HG03521 (cell line): ENCODE measurements around the gene ATP8A1.
"Not testable (repeated sequence)": the region's sequence is repeated elsewhere in the genome, so short reads cannot be mapped to it uniquely, and the experiment has no call there.

Experiments
- ATAC-seq: cut with Tn5 transposase; IDR thresholded peaks from one replicate; pipeline ENCODE4 v1.9.1; 2021; ENCODE audit warnings: mild to moderate bottlenecking, moderate library complexity; ENCODE audit not compliant: unreplicated experiment

Gene ATP8A1

GRCh38 chr4:42656944-42657792 is at the start of gene ATP8A1:
Gene ATP8A1 (minus strand): TSS chr4:42657105. CDS start chr4:42656873, 232 bp downstream.
- peak; percentile 74 for ATAC-seq

- no peak for ATAC-seq
These were observed 49.2 kb upstream of the ATP8A1 start for GRCh38 chr4:42706086-42706485.

- no peak for ATAC-seq
These were observed 46.9 kb upstream of the ATP8A1 start for GRCh38 chr4:42703813-42704212.

GRCh38 chr4:42702895-42703294 is 46.0 kb upstream of the ATP8A1 start:
- ATAC-seq, result no peak

DNA sequence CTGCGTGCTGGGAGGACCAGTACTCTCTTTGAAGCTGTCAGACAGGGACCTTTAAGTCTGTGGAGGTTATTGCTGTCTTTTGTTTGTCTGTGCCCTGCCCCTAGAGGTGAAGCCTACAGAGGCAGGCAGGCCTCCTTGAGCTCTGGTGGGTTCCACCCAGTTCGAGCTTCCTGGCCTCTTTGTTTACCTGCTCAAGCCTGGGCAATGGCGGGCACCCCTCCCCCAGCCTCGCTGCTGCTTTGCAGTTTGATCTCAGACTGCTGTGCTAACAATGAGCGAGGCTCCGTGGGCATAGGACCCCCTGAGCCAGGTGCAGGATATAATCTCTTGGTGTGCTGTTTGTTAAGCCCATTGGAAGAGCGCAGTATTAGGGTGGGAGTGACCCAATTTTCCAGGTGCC is 44.9 kb upstream of the ATP8A1 start:
- not testable (repeated sequence) for ATAC-seq

DNA sequence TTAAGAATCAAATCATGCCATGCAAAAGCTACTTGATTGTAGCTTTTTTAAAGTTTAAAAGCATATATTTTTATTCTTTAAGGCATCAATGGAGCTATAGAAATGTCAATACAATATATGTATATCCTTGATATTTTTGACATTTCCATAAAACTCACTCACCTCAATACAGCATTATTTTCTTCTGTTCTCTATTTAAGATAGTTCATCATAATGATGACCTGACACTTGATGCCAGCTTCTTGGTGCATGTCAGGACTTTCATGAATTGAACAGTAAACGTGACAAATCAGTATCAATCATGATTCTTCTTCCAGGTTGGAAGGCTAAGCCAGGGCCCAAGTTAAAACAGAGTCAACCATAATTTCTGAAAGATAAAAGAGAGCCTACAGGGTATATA is 33.6 kb upstream of the ATP8A1 start:
- no peak for ATAC-seq

DNA sequence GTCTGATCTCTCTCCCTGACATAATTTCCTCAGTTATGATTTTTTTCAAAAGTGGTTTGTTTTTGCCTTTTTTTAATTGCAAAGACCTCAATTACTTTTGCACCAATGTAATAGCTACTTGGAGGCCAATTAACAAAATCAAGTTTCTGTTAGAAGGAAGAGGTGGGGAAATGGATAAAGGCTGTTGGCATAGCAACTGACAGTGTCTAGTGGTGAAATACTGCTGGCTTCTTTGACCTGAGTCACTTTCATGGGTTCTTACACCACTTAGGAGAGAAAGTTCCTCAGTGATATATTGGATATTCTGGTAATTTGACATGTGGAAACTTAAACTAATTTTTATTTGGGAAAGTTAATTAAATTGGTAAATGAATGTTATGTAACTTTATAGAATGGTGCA is 26.5 kb upstream of the ATP8A1 start:
- no peak for ATAC-seq

DNA sequence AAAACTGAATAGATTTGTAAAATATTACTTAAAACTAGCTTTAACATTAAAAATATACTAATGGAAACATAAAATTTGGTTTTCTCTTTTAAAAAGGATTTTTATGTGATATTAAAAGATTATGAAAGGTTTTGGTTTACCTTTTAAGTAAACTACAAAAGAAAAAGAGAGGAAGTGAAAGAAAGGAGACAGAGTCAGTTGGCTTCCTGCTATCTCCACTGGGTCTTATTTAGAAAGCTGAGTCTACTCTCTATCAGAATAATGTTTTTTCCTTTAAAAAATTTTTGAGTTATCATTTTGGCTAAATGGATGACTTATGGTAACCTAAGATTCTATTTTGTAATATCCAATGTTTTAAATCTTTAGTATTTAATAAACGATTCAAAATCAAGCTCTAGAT is 21.6 kb upstream of the ATP8A1 start:
- no peak for ATAC-seq

DNA sequence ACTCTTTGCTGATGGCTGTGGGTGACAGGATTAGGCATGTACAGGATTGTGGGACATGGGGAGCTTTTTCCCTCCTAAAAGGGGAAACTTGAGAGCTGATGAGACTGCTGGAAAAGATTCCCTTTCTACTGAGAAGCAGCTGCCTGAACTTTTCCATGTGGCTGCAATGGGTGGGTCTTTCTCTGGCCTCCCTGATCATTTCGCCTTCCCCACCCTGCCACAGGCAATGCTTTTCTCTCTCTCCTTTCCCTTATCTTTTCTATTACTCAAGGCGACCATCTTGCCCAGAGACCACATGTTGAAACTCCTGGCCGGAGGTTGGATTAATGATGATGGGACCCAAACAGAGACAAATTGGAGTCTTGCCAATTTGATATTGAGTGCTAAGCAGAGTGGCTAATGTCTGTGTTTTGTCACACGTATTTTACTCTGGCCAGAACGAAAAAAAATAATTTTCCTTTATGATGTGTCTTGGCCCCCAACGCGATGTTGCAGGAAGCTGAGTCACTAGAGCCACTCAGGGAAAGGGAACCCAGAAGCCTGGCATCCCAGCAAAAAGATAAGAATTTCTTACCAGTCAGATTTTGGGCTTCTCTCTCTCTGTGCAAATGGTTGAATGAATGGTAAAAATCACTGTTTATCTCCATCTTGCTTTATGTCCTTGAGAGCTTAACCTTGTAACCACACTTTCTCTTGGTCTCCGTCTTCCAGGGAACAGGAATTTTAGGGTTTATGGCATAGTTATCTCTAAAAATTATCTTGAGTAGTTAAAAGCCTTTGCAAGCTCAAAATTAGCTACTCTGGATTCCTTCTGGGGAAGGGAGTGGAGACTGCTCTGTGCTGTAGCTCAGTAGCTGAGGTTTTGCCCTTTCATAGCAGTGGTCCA is 19.4 kb upstream of the ATP8A1 start:
- ATAC-seq, result no peak

DNA sequence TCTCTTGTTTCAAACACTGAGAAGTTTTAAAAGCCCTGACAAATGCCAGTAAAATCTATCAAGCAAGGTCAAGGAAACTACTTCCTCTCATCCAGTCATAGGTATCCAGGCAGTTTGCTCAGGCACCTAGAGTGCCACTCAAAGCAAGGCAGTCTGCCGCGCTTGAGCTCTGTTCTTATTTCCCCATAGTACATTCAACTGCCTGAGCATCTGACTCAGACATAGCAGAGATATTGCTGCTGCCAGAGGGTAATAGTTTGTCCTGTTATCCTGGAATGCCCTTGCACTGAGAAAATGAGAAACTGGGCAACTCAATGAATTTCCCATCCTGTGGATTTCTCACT is 16.1 kb upstream of the ATP8A1 start:
- no peak for ATAC-seq

- no peak for ATAC-seq
These were observed 15.6 kb upstream of the ATP8A1 start for GRCh38 chr4:42672359-42673081.

GRCh38 chr4:42671431-42672194 is 14.7 kb upstream of the ATP8A1 start:
- peak; percentile 92 for ATAC-seq

- ATAC-seq, result no peak
These were observed 1.4 kb upstream of the ATP8A1 start for GRCh38 chr4:42658261-42658660.

DNA sequence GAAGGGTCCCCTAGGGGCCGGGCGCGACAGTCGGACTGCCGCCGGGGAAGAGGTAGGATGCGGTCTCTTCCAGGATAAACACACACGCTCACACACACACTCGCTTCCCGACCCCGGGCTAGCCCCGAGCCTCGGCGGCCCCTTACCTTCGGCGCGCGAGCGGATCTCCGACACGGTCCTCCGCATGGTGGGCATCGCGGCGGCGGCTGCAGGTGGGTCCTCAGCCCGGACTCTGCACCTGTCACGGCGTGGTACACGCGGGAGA is 294 bp downstream of the ATP8A1 start:
- no peak for ATAC-seq

DNA sequence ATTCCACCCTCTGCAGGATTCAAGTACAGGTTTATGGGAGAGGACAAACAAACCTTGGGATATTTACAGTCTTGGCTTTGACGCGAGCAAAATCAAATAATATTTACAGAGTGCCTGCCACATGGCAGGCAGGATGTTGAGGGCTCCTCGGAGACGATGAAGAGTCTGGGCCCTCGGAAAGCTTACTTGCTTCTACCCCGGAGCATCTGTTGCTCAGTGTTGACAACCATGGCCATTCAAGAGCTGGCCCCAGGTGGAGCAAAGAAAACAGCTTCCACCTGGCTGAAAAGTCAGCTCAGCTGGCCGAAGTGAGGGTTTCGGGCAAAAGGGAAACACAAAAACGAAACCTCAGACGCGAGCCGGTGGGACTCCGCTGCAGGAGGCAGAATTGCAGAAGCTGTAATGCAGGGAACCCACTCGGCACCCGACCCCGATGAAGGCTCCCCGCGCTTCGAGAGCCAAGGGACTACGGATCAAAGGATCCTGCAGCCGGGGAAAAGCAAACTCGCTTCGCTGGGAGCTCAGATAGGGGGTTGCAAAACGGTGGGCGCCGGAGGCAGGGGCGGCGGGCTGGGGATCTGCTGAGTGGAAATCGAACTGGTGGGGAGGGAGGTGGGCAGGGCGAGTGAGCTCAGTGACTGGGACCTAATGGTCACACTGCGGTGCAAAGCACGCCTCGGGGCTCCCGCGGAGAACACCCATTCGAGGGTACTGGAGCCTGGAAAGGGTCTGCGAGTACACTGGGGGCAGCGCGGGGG is 805 bp downstream of the ATP8A1 start:
- ATAC-seq, result peak; percentile 14

DNA sequence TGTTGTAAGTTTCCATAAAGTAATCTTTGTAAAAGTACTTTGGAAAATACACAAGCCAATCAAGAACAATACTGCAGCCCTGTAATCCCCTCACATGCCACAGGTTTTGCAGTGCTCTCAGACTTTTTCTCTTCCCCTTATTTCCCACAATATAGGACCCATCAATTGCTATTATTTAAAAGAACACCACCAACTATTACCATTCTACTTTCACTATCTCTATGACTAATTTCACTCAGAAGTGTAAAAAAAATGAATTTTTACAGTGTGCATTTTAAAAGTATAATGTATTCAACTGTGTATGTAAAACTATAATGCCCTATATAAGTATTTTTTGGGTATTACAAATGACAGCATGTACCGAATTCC is 1.7 kb downstream of the ATP8A1 start:
- no peak for ATAC-seq

DNA sequence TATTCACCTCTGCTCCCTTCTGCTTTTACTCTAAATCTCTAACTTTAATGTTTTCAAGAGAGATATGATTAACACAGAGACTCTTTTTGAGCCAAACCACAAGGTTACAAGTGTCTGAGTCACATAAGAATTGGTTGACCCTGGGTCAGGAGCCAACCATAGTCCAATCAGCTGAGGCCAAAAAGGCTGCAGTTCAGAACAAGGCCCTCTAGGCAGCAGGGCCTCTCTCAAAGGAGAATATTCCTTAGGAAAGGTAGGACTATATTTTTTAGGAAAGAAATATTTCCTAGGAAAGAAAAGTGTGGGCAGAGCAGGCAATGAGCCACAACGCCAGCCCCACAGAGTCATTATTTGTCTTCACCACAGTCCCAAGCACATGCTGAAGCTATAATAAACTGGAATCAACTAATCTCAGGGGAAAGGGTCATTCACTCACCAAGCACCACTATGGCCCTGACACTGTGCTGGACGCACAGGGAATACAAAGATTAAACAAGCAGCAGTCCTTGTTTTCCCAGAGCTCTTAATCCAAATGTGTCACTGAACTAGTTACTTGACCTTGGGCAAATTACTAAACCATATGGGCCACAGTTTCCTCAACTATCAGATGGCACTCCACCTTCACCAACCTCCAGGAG is 2.2 kb downstream of the ATP8A1 start:
- ATAC-seq, result no peak

DNA sequence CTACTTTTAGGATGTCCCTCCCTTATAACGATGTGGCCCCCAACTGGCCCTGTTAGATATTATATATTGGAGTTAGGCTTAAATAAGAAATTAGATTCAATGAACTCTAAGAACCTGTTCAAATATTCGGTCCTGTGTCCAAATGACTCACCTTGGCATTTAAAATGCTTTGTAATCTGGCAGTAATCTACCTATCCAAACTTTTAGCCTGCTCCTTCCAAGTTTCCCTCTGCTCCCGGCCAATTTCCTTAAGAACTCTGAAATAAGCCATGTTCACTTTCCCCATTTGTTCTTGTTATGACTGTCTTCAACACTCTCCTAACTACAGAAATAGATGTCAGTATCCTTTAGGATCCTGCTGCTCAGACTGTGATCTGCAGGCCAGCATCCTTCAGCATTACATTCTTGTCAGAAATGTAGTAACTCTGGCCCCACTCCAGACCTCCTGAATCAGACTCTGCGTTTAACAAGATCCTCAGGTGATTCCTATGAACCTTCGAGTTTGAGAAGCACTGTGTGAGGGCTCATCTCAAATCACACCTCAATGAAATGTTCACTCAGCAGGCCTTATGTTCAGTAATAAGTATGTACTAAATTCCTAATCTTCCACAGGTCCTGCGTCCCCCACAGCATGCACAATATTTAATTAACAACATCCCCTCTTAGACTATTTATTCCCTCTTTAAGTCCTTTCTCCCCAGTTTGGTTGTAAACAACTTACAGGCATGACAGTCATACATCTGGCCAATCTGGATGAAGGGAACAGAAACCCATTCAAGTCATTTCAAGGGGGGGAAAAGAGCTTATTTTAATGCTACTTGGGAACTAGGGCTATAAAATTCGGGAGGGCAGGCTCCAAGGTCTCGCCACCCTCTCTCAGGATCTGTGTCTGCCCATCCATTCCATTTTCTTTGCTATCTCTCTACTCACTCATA is 3.0 kb downstream of the ATP8A1 start:
- no peak for ATAC-seq
